ENCODE data around the gene WDFY2. TPM values are rescaled to one million over a fixed set of nuclear protein-coding genes. Genes with fewer than 3 reads are reported as not detected.

The WDFY2 gene
- total RNA-seq, 1 donor from 2014 or later = 16.2 TPM

- H3K4me1 Mint-ChIP-seq (ENCODE audit: low read depth, unreplicated experiment) = no peaks in the 10 kb centered on the region
- no peak overlapping the region for H3K9ac ChIP-seq (ENCODE audit: low read length)
- H3K27me3 ChIP-seq (ENCODE audit: insufficient read depth, low read length) = no peaks in the 10 kb centered on the region
- no peaks in the 10 kb centered on the region for H3K4me1 ChIP-seq (ENCODE audit: insufficient read depth, low read length)
- H3K36me3 Mint-ChIP-seq (ENCODE audit: low read depth, unreplicated experiment) = peaks cover 3% of the 10 kb centered on the region
- peaks cover 2% of the 10 kb centered on the region for H3K27me3 Mint-ChIP-seq (ENCODE audit: low read depth, unreplicated experiment)
- DNase-seq (ENCODE audit: low read depth) (no peak), FAIRE-seq (no peak)
- no peaks in the 10 kb centered on the region for H3K79me2 ChIP-seq (ENCODE audit: insufficient read depth, low read length)
- no peaks in the 10 kb centered on the region for H3K9me3 Mint-ChIP-seq (ENCODE audit: unreplicated experiment)
- H3K9me3 ChIP-seq (ENCODE audit: insufficient read depth, low read depth, low read length) = no peaks in the 10 kb centered on the region
- H3K27ac Mint-ChIP-seq (ENCODE audit: unreplicated experiment) = no peak overlapping the region
- H3K27ac ChIP-seq (ENCODE audit: low read depth, low read length) = no peak overlapping the region
- no peak overlapping the region for H3K4me3 Mint-ChIP-seq (ENCODE audit: unreplicated experiment)
- no peaks in the 10 kb centered on the region for H3K36me3 ChIP-seq (ENCODE audit: insufficient read depth, low read length)
- H3K4me3 ChIP-seq (ENCODE audit: insufficient read depth, low read depth, low read length) = no peak overlapping the region
- H2AFZ ChIP-seq (ENCODE audit: low read depth, low read length) = no peak overlapping the region
- no peak overlapping the region for H3K4me2 ChIP-seq (ENCODE audit: low read length)
- no peak for TF ChIP-seq CTCF (IDR thresholded peaks at IDR 0.05; ENCODE audit: insufficient read depth, low read depth, low read length)
- TF ChIP-seq EZH2 (IDR thresholded peaks at IDR 0.05; ENCODE audit: insufficient read depth, low read length) = no peak
- no peaks in the 10 kb centered on the region for H4K20me1 ChIP-seq (ENCODE audit: insufficient read depth, low read length)
Observed at GRCh38 chr13:51778392-51778791, 194.1 kb downstream of the WDFY2 start.

DNA sequence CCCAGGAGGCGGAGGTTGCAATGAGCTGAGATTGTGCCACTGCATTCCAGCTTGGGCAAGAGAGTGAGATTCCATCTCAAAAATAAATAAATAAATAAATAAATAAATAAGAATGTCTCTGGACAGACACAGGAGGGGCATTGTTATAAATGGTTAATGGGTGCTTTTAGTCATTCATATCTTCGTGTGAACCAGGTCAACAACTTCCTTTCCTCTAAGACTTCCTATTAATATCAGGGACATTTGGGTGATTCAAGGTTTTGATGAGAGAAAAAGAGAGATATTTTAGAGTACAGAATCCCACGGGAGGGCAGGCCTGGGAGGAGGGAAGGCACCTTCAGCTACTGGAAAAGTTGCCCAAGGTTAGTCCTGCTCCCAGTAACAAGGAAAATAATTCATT, 195.8 kb downstream of the WDFY2 start:
- H3K9me3 ChIP-seq (ENCODE audit: insufficient read depth, low read depth, low read length) = no peaks in the 10 kb centered on the region
- DNase-seq (ENCODE audit: low read depth) (no peak), FAIRE-seq (no peak)
- TF ChIP-seq CTCF (IDR thresholded peaks at IDR 0.05; ENCODE audit: insufficient read depth, low read depth, low read length) (no peak), EZH2 (IDR thresholded peaks at IDR 0.05; ENCODE audit: insufficient read depth, low read length) (no peak)
- H4K20me1 ChIP-seq (ENCODE audit: insufficient read depth, low read length) = no peaks in the 10 kb centered on the region
- H3K27ac ChIP-seq (ENCODE audit: low read depth, low read length) = no peak overlapping the region
- H3K79me2 ChIP-seq (ENCODE audit: insufficient read depth, low read length) = no peaks in the 10 kb centered on the region
- no peaks in the 10 kb centered on the region for H3K4me1 ChIP-seq (ENCODE audit: insufficient read depth, low read length)
- Mint-ChIP-seq H3K36me3 (ENCODE audit: low read depth, unreplicated experiment) (peaks cover 3% of the 10 kb centered on the region), H3K4me3 (ENCODE audit: unreplicated experiment) (no peak overlapping the region), H3K4me1 (ENCODE audit: low read depth, unreplicated experiment) (no peaks in the 10 kb centered on the region), H3K27me3 (ENCODE audit: low read depth, unreplicated experiment) (peaks cover 2% of the 10 kb centered on the region), H3K9me3 (ENCODE audit: unreplicated experiment) (no peaks in the 10 kb centered on the region), H3K27ac (ENCODE audit: unreplicated experiment) (no peak overlapping the region)
- no peak overlapping the region for H3K4me3 ChIP-seq (ENCODE audit: insufficient read depth, low read depth, low read length)
- H3K27me3 ChIP-seq (ENCODE audit: insufficient read depth, low read length) = no peaks in the 10 kb centered on the region
- H3K36me3 ChIP-seq (ENCODE audit: insufficient read depth, low read length) = no peaks in the 10 kb centered on the region
- H3K9ac ChIP-seq (ENCODE audit: low read length) = no peak overlapping the region
- no peak overlapping the region for H3K4me2 ChIP-seq (ENCODE audit: low read length)
- H2AFZ ChIP-seq (ENCODE audit: low read depth, low read length) = no peak overlapping the region

- Mint-ChIP-seq H3K27ac (ENCODE audit: unreplicated experiment) (peak overlapping the region; percentile 4), H3K27me3 (ENCODE audit: low read depth, unreplicated experiment) (peaks cover 2% of the 10 kb centered on the region), H3K4me3 (ENCODE audit: unreplicated experiment) (no peak overlapping the region), H3K4me1 (ENCODE audit: low read depth, unreplicated experiment) (peaks cover 5% of the 10 kb centered on the region), H3K36me3 (ENCODE audit: low read depth, unreplicated experiment) (peaks cover 3% of the 10 kb centered on the region), H3K9me3 (ENCODE audit: unreplicated experiment) (no peaks in the 10 kb centered on the region)
- Histone ChIP-seq H3K36me3 (ENCODE audit: insufficient read depth, low read length) (no peaks in the 10 kb centered on the region), H3K9me3 (ENCODE audit: insufficient read depth, low read depth, low read length) (no peaks in the 10 kb centered on the region), H3K4me2 (ENCODE audit: low read length) (no peak overlapping the region), H3K4me1 (ENCODE audit: insufficient read depth, low read length) (no peaks in the 10 kb centered on the region), H2AFZ (ENCODE audit: low read depth, low read length) (no peak overlapping the region), H3K27ac (ENCODE audit: low read depth, low read length) (no peak overlapping the region), H3K4me3 (ENCODE audit: insufficient read depth, low read depth, low read length) (no peak overlapping the region), H3K79me2 (ENCODE audit: insufficient read depth, low read length) (no peaks in the 10 kb centered on the region), H4K20me1 (ENCODE audit: insufficient read depth, low read length) (no peaks in the 10 kb centered on the region), H3K9ac (ENCODE audit: low read length) (no peak overlapping the region), H3K27me3 (ENCODE audit: insufficient read depth, low read length) (no peaks in the 10 kb centered on the region)
- no peak for TF ChIP-seq EZH2 (IDR thresholded peaks at IDR 0.05; ENCODE audit: insufficient read depth, low read length)
- TF ChIP-seq CTCF (IDR thresholded peaks at IDR 0.05; ENCODE audit: insufficient read depth, low read depth, low read length) = peak; percentile 27
- DNase-seq (ENCODE audit: low read depth) = no peak
- no peak for FAIRE-seq
Observed at GRCh38 chr13:51781246-51782022, 197.2 kb downstream of the WDFY2 start.
